Esophagus muscularis mucosa (tissue), 4 donors: ENCODE data around the gene UMOD. TPM values are rescaled to one million over a fixed set of nuclear protein-coding genes. Genes with fewer than 3 reads are reported as not detected.

ENCODE experiments used
- DNase-seq: peaks from one replicate; pipeline ENCODE4 v3.0.0-alpha.2; 2017; ENCODE audit errors: extremely low spot score
- H3K27ac ChIP-seq, 4 donors: fragments of 200-600 bp; sonication (generic); replicated peaks in 1 of 4; 1 replicate in 3 of 4; 2 replicates in 1 of 4; pipeline ENCODE4 v1.5.1; 2016 to 2019; ENCODE audit warnings: mild to moderate bottlenecking in 1 of 4
- H3K27me3 ChIP-seq, 4 donors: fragments of 200-600 bp; sonication (generic); one replicate each; pipeline versions ENCODE4 v1.5.1 to v1.6.0; 2016 to 2019
- H3K36me3 ChIP-seq, 4 donors: fragments of 200-600 bp; sonication (generic); one replicate each; pipeline ENCODE4 v1.5.1; 2016 to 2019
- H3K4me1 ChIP-seq, 4 donors: fragments of 200-600 bp; sonication (generic); one replicate each; pipeline ENCODE4 v1.5.1; 2016 to 2019
- H3K4me3 ChIP-seq, 4 donors: fragments of 200-600 bp; sonication (generic); 1 replicate in 2 of 4; 2 replicates in 2 of 4; pipeline ENCODE4 v1.5.1; 2016 to 2019; ENCODE audit warnings: mild to moderate bottlenecking in 4 of 4, moderate library complexity in 1 of 4
- H3K9me3 ChIP-seq, 4 donors: fragments of 200-600 bp; sonication (generic); 1 replicate in 3 of 4; 2 replicates in 1 of 4; pipeline ENCODE4 v1.5.1; 2016 to 2019
- EP300 ChIP-seq: sonication (generic); formaldehyde crosslinking; IDR thresholded peaks from one replicate; pipeline ENCODE4 v1.6.1; 2017; ENCODE audit warnings: antibody characterized with exemption
- POLR2A ChIP-seq: fragments of 450-650 bp; IDR thresholded peaks from one replicate; pipeline ENCODE4 v1.6.1; 2017; ENCODE audit warnings: antibody characterized with exemption, moderate library complexity, mild to moderate bottlenecking, low read depth
- POLR2AphosphoS5 ChIP-seq, 2 donors: sonication (generic); formaldehyde crosslinking; IDR thresholded peaks; one replicate each; pipeline ENCODE4 v1.6.1; 2017; ENCODE audit warnings: antibody characterized with exemption in 2 of 2
- WGBS: methylation state at CpG from one replicate; pipeline ENCODE4 v1.1.5; 2018; 5-methylcytosine and 5-hydroxymethylcytosine counted together
- intact Hi-C: fragments of 100-400 bp; cut with DNase I; formaldehyde crosslinking; loops from one replicate; pipeline ENCODE4 v1.15.1; 2023
- total RNA-seq, 4 donors: library from RNA; depleted of rRNA; stranded (reverse); fragments of >200 nt; gene quantifications; one replicate each; pipeline versions ENCODE4 v1.1.0 to v1.2.1, GENCODE V29; 2016
- TF ChIP-seq, protein P1 (sequence below), 3 experiments: fragments of 200-600 bp in 2 of 3; fragments of 450-650 bp in 1 of 3; sonication (generic) in 2 of 3; IDR thresholded peaks; one replicate each; pipeline ENCODE4 v1.5.1; 2017 to 2019; ENCODE audit warnings: antibody characterized with exemption in 3 of 3, mild to moderate bottlenecking in 2 of 3, moderate library complexity in 1 of 3

UMOD gene
- total RNA-seq, 4 donors from 2014 or later = not detected

DNA sequence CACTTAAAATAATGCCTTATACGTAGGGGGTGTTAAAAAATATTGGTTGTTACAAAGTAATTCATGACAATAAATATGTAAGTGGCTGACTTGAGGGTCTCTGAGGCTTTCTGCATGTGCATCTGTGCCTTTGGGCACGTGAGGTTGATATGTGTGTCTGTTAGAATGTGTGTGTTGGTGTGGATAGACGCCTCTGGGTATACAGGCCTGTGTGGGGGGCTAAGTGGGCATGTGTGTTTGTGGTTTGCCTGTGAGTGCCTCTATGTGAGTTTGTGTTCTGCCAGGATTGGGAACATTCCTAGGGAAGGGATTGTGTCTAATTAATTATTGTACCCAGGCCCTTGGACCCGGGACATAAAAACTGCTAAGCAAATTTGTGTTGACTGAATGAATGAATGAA, 44.2 kb downstream of the UMOD start:
- H3K36me3 ChIP-seq = no peaks in the 10 kb centered on the region
- H3K27ac ChIP-seq = no peak overlapping the region
- no peak overlapping the region for H3K4me3 ChIP-seq
- peaks cover 0 to 10% (median 0%) of the 10 kb centered on the region in 4 donors for H3K27me3 ChIP-seq
- 79% methylated on average over 4 of the region's 4 CpGs for WGBS
- no peak for DNase-seq
- H3K9me3 ChIP-seq = peaks cover 0 to 9% (median 0%) of the 10 kb centered on the region in 4 donors
- no peaks in the 10 kb centered on the region for H3K4me1 ChIP-seq
- intact Hi-C loops = no loop called here
- no peak for TF ChIP-seq POLR2AphosphoS5 (IDR thresholded peaks at IDR 0.05)
- TF ChIP-seq, protein P1, sequence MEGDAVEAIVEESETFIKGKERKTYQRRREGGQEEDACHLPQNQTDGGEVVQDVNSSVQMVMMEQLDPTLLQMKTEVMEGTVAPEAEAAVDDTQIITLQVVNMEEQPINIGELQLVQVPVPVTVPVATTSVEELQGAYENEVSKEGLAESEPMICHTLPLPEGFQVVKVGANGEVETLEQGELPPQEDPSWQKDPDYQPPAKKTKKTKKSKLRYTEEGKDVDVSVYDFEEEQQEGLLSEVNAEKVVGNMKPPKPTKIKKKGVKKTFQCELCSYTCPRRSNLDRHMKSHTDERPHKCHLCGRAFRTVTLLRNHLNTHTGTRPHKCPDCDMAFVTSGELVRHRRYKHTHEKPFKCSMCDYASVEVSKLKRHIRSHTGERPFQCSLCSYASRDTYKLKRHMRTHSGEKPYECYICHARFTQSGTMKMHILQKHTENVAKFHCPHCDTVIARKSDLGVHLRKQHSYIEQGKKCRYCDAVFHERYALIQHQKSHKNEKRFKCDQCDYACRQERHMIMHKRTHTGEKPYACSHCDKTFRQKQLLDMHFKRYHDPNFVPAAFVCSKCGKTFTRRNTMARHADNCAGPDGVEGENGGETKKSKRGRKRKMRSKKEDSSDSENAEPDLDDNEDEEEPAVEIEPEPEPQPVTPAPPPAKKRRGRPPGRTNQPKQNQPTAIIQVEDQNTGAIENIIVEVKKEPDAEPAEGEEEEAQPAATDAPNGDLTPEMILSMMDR (IDR thresholded peaks at IDR 0.05) = no peak
- TF ChIP-seq EP300 = no peak
- no peak for TF ChIP-seq POLR2A

DNA sequence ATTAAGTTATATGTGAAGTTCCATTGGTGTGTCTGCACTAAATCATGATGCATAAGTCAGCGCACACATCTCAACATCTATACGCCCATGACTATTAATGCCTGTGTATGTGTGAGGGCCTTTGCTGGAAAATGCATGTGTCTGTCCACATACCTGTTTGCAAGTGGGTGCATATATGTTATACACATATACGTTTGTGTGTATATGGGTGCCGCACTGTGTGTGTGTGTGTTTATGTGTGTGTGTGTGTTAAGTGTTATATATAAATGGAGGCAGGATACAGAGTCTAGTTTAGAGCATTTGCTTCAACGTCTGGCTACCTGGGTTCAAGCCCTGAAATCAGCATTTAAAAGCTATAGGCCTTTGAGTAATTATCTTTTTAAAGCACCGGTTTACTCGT, 44.7 kb downstream of the UMOD start:
- Histone ChIP-seq H3K4me3 (no peak overlapping the region), H3K36me3 (no peaks in the 10 kb centered on the region), H3K27ac (no peak overlapping the region), H3K9me3 (peaks cover 0 to 9% (median 0%) of the 10 kb centered on the region in 4 donors), H3K27me3 (peaks cover 0 to 13% (median 0%) of the 10 kb centered on the region in 4 donors), H3K4me1 (no peaks in the 10 kb centered on the region)
- WGBS = 88% methylated on average over 7 of the region's 7 CpGs
- intact Hi-C loops = no loop called here
- TF ChIP-seq, protein P1 (IDR thresholded peaks at IDR 0.05) = no peak
- TF ChIP-seq EP300 (no peak), POLR2AphosphoS5 (IDR thresholded peaks at IDR 0.05) (no peak), POLR2A (no peak)
- DNase-seq = no peak

DNA sequence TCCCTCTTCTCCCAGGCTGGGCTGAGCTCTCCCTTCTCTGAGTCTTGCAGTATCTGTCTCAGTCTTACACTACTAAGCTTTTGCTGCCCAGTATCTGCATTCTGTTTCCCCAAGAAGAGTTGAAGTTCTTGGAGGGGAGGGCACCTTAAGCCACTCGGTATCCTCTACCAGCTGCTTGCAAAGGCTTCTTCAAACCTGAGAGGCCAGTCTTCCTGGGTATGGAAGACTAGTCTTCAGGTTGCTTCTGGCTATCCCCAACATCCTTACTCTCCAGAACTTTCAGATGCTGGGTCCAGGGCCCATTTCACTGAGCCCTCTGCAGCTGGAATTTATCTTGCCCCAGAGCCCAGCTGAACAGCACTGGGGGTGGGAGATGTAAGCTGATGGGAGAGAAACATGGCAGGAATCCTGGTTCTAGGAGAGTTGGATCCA, 45.3 kb downstream of the UMOD start:
- Histone ChIP-seq H3K36me3 (no peaks in the 10 kb centered on the region), H3K4me3 (no peak overlapping the region), H3K4me1 (no peaks in the 10 kb centered on the region), H3K27ac (no peak overlapping the region), H3K9me3 (peaks cover 0 to 9% (median 0%) of the 10 kb centered on the region in 4 donors), H3K27me3 (peaks cover 0 to 16% (median 0%) of the 10 kb centered on the region in 4 donors)
- DNase-seq = no peak
- WGBS = 71% methylated on average over 1 of the region's 1 CpG
- TF ChIP-seq POLR2A (no peak), EP300 (no peak), POLR2AphosphoS5 (IDR thresholded peaks at IDR 0.05) (no peak)
- TF ChIP-seq, protein P1 (IDR thresholded peaks at IDR 0.05) = no peak
- intact Hi-C loops = no loop called here

DNA sequence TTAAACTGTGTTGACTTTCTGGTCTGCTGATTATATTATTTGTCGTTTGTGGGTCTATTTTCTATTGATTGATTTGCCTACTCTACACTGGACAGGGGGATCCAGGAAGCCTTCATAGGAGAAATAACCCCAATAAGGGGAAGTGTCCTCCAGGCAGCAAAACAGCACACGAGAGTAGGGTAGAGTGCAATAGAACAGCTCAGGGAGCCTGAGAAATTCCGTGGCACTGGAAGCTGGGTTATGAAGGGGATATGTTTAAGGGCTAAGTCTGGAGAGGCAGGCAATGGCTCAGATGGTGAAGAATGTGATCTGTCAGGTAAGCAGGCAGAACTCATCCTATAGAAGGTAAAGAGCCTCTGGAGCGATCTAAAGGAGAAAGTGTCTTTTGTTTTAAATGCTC, 46.1 kb downstream of the UMOD start:
- TF ChIP-seq POLR2AphosphoS5 (IDR thresholded peaks at IDR 0.05) = no peak
- TF ChIP-seq EP300 = no peak
- TF ChIP-seq POLR2A = no peak
- TF ChIP-seq, protein P1 (IDR thresholded peaks at IDR 0.05) = no peak
- H3K36me3 ChIP-seq = no peaks in the 10 kb centered on the region
- H3K27me3 ChIP-seq = peaks cover 0 to 16% (median 0%) of the 10 kb centered on the region in 4 donors
- no peak overlapping the region for H3K27ac ChIP-seq
- intact Hi-C loops = no loop called here
- H3K9me3 ChIP-seq = peaks cover 0 to 3% (median 0%) of the 10 kb centered on the region in 4 donors
- H3K4me1 ChIP-seq = no peaks in the 10 kb centered on the region
- H3K4me3 ChIP-seq = no peak overlapping the region
- WGBS = 66% methylated on average over 4 of the region's 4 CpGs
- no peak for DNase-seq

DNA sequence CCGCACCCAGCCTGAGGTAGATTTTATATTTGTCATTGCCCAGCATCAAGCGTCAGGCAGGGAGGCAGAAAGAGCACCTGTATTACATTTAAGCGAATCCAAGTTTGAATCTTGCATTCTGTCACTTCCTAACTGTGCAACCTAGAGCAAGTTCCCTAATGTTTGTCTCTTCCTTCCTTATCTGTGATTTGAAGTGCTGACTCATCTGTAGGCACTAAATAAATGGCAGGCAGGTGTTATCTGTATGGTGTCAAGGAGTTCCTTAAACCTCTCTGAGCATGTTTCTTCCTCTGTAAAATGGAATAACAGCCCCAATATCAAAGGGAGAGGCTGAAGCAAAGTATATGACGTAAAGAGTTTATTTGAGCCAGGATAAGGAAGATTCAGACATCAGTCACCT, 49.5 kb downstream of the UMOD start:
- 54% methylated on average over 4 of the region's 4 CpGs for WGBS
- intact Hi-C loops = no loop called here
- Histone ChIP-seq H3K9me3 (no peaks in the 10 kb centered on the region), H3K4me1 (no peaks in the 10 kb centered on the region), H3K4me3 (no peak overlapping the region), H3K36me3 (no peaks in the 10 kb centered on the region), H3K27ac (no peak overlapping the region), H3K27me3 (peaks cover 0 to 25% (median 0%) of the 10 kb centered on the region in 4 donors)
- TF ChIP-seq POLR2A (no peak), POLR2AphosphoS5 (IDR thresholded peaks at IDR 0.05) (no peak), EP300 (no peak)
- TF ChIP-seq, protein P1 (IDR thresholded peaks at IDR 0.05) = no peak
- no peak for DNase-seq
